ENCODE data around the gene SOX6. TPM values are rescaled to one million over a fixed set of nuclear protein-coding genes. Genes with fewer than 3 reads are reported as not detected.

Gene SOX6
- total and polyA plus RNA-seq, 2 donors (not counting 3 experiments of a cell fraction or from before 2014, with no cell fraction given): 0.14 to 3.7 TPM

- dilution Hi-C loops (cut with MboI; ENCODE audit: extremely low pct_ligation_motif_present, low sequenced_read_pairs): no loop called here
- DNase-seq (ENCODE audit: low read depth, low spot score) (no peak), FAIRE-seq (no peak)
- Histone ChIP-seq H3K4me3 (replicated peaks in 1 of 3; ENCODE audit: insufficient read depth in 1 of 3, low read depth in 1 of 3, low read length in 3 of 3) (no peak overlapping the region), H3K9ac (replicated peaks; ENCODE audit: extremely low read depth, insufficient read depth, low read length) (no peak overlapping the region), H3K9me3 (replicated peaks; ENCODE audit: control insufficient read depth, insufficient read depth, low read length) (no peaks in the 10 kb centered on the region), H3K27me3 (ENCODE audit: control insufficient read depth in 2 of 2, insufficient read depth in 2 of 2, low read length in 2 of 2) (no peaks in the 10 kb centered on the region), H3K9me1 (replicated peaks; ENCODE audit: control insufficient read depth, extremely low read depth, insufficient read depth, low read length) (no peaks in the 10 kb centered on the region), H4K20me1 (replicated peaks; ENCODE audit: control insufficient read depth, extremely low read depth, insufficient read depth, low read length) (no peaks in the 10 kb centered on the region), H3K36me3 (ENCODE audit: control insufficient read depth in 2 of 2, extremely low read depth in 1 of 2, insufficient read depth in 2 of 2, low read length in 2 of 2) (no peaks in the 10 kb centered on the region), H3K4me2 (ENCODE audit: insufficient read depth, low read length) (no peak overlapping the region), H3K79me2 (ENCODE audit: control insufficient read depth, insufficient read depth, low read length) (no peaks in the 10 kb centered on the region), H2AFZ (ENCODE audit: low read depth, low read length) (no peak overlapping the region), H3K27ac (ENCODE audit: insufficient read depth, low read depth, low read length) (no peak overlapping the region), H3K4me1 (ENCODE audit: control insufficient read depth, extremely low read depth, insufficient read depth, low read length) (no peaks in the 10 kb centered on the region)
- intact Hi-C loops (cut with micrococcal nuclease): no loop called here
- BruUV-seq (replicated peaks): no TSS peak
- TF ChIP-seq JUN (IDR thresholded peaks at IDR 0.05; ENCODE audit: borderline replicate concordance, insufficient read depth, insufficient read length, low read depth): no peak
- TF ChIP-seq, protein P1, sequence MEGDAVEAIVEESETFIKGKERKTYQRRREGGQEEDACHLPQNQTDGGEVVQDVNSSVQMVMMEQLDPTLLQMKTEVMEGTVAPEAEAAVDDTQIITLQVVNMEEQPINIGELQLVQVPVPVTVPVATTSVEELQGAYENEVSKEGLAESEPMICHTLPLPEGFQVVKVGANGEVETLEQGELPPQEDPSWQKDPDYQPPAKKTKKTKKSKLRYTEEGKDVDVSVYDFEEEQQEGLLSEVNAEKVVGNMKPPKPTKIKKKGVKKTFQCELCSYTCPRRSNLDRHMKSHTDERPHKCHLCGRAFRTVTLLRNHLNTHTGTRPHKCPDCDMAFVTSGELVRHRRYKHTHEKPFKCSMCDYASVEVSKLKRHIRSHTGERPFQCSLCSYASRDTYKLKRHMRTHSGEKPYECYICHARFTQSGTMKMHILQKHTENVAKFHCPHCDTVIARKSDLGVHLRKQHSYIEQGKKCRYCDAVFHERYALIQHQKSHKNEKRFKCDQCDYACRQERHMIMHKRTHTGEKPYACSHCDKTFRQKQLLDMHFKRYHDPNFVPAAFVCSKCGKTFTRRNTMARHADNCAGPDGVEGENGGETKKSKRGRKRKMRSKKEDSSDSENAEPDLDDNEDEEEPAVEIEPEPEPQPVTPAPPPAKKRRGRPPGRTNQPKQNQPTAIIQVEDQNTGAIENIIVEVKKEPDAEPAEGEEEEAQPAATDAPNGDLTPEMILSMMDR (IDR thresholded peaks at IDR 0.05; ENCODE audit: extremely low read depth in 1 of 2, insufficient read depth in 1 of 2, low read depth in 1 of 2, low read length in 2 of 2): no peak
- no peak for TF ChIP-seq FOS (IDR thresholded peaks at IDR 0.05; ENCODE audit: borderline replicate concordance, insufficient read depth, low read length)
- no peak for TF ChIP-seq MYC (IDR thresholded peaks at IDR 0.05; ENCODE audit: low read depth, low read length)
- no peak for TF ChIP-seq POLR2A (IDR thresholded peaks at IDR 0.05; ENCODE audit: low read depth, low read length)
- no peak for TF ChIP-seq MAX (IDR thresholded peaks at IDR 0.05; ENCODE audit: insufficient read depth, insufficient read length)
- no peak for TF ChIP-seq EZH2 (IDR thresholded peaks at IDR 0.05; ENCODE audit: borderline replicate concordance, low read depth, low read length, severe bottlenecking)
- TF ChIP-seq GATA2 (IDR thresholded peaks at IDR 0.05; ENCODE audit: insufficient read depth, insufficient read length, low read depth, low read length): no peak
- no peak for TF ChIP-seq POLR2AphosphoS5 (IDR thresholded peaks at IDR 0.05; ENCODE audit: insufficient read depth, low read depth, low read length)
- CTCF ChIA-PET: no interaction called here
- POLR2A ChIA-PET: no interaction called here
Observed at GRCh38 chr11:16378906-16379305, 22.6 kb upstream of the SOX6 start.
